ENCODE results near the gene KPNA4.
"Not testable (repeated sequence)": the region's sequence is repeated elsewhere in the genome, so short reads cannot be mapped to it uniquely, and the experiment has no call there.

KPNA4 gene

GRCh38 chr3:160605315-160605714 lies 39.9 kb upstream of the KPNA4 start:
- DNase-seq (ENCODE audit: extremely low read depth, low read depth), result no peak
- no peak for TF ChIP-seq CTCF (IDR thresholded peaks at IDR 0.05; ENCODE audit: low read depth, low read length, missing control alignments)
- no peak overlapping the region for H3K4me3 ChIP-seq (replicated peaks; ENCODE audit: low read depth, low read length)

GRCh38 chr3:160603845-160604244 lies 38.5 kb upstream of the KPNA4 start:
- DNase-seq (ENCODE audit: extremely low read depth, low read depth); H3K4me3 ChIP-seq (replicated peaks; ENCODE audit: low read depth, low read length): not testable (repeated sequence)

GRCh38 chr3:160602259-160602658 lies 36.9 kb upstream of the KPNA4 start:
- no peak for DNase-seq (ENCODE audit: extremely low read depth, low read depth)
- H3K4me3 ChIP-seq (replicated peaks; ENCODE audit: low read depth, low read length), result no peak overlapping the region
- TF ChIP-seq CTCF (IDR thresholded peaks at IDR 0.05; ENCODE audit: low read depth, low read length, missing control alignments), result no peak

GRCh38 chr3:160601288-160601687 lies 35.9 kb upstream of the KPNA4 start:
- DNase-seq (ENCODE audit: extremely low read depth, low read depth), result no peak
- no peak for TF ChIP-seq CTCF (IDR thresholded peaks at IDR 0.05; ENCODE audit: low read depth, low read length, missing control alignments)
- H3K4me3 ChIP-seq (replicated peaks; ENCODE audit: low read depth, low read length), result no peak overlapping the region

- no peak for DNase-seq (ENCODE audit: extremely low read depth, low read depth)
- TF ChIP-seq CTCF (IDR thresholded peaks at IDR 0.05; ENCODE audit: low read depth, low read length, missing control alignments), result no peak
- H3K4me3 ChIP-seq (replicated peaks; ENCODE audit: low read depth, low read length), result no peak overlapping the region
These were observed 33.5 kb upstream of the KPNA4 start for GRCh38 chr3:160598865-160599264.

GRCh38 chr3:160588023-160588422 lies 22.7 kb upstream of the KPNA4 start:
- H3K4me3 ChIP-seq (replicated peaks; ENCODE audit: low read depth, low read length), result no peak overlapping the region
- TF ChIP-seq CTCF (IDR thresholded peaks at IDR 0.05; ENCODE audit: low read depth, low read length, missing control alignments), result no peak
- DNase-seq (ENCODE audit: extremely low read depth, low read depth), result no peak

- H3K4me3 ChIP-seq (replicated peaks; ENCODE audit: low read depth, low read length), result no peak overlapping the region
- no peak for TF ChIP-seq CTCF (IDR thresholded peaks at IDR 0.05; ENCODE audit: low read depth, low read length, missing control alignments)
- DNase-seq (ENCODE audit: extremely low read depth, low read depth), result no peak
These were observed 21.7 kb upstream of the KPNA4 start for GRCh38 chr3:160587105-160587504.
